HL-60/S4 treated with retinoic acid at 250 ng/mL for 4 days and 3 days (cell line): ENCODE measurements around the gene REXO1.
"Not testable (repeated sequence)": the region's sequence is repeated elsewhere in the genome, so short reads cannot be mapped to it uniquely, and the experiment has no call there.

Experiments used
- in situ Hi-C: fragments of 300-500 bp; cut with MboI; formaldehyde crosslinking; loops from 2 replicates; pipeline ENCODE4 v1.7.0; 2022; ENCODE audit warnings: low sequenced_read_pairs

REXO1 gene

GRCh38 chr19:1848399-1849131, at the start of gene REXO1:
Gene REXO1, minus strand, starts transcription at chr19:1848483. Its CDS starts 125 bp downstream, at chr19:1848358.
- in situ Hi-C loops = no loop called here

- in situ Hi-C loops = no loop called here
Observed at GRCh38 chr19:1896508-1896907, 48.2 kb upstream of the REXO1 start.

- in situ Hi-C loops = no loop called here
Observed at GRCh38 chr19:1893791-1894190, 45.5 kb upstream of the REXO1 start.

- in situ Hi-C loops = no loop called here
Observed at GRCh38 chr19:1889907-1890306, 41.6 kb upstream of the REXO1 start.

GRCh38 chr19:1888385-1888784, 40.1 kb upstream of the REXO1 start:
- in situ Hi-C loops = no loop called here

GRCh38 chr19:1886360-1886759, 38.1 kb upstream of the REXO1 start:
- in situ Hi-C loops = not testable (repeated sequence)

- in situ Hi-C loops = not testable (repeated sequence)
Observed at GRCh38 chr19:1885398-1886119, 37.3 kb upstream of the REXO1 start, which contains the start of gene ABHD17A. Gene ABHD17A, minus strand, starts transcription at chr19:1885496. Its CDS starts 3,930 bp downstream, at chr19:1881566.

- in situ Hi-C loops = no loop called here
Observed at GRCh38 chr19:1884719-1885334, 36.5 kb upstream of the REXO1 start.

- in situ Hi-C loops = no loop called here
Observed at GRCh38 chr19:1884291-1884718, 36.0 kb upstream of the REXO1 start.

- in situ Hi-C loops = no loop called here
Observed at GRCh38 chr19:1883784-1884183, 35.5 kb upstream of the REXO1 start.

- in situ Hi-C loops = no loop called here
Observed at GRCh38 chr19:1882786-1883692, 34.8 kb upstream of the REXO1 start.

- in situ Hi-C loops = no loop called here
Observed at GRCh38 chr19:1882089-1882785, 34.0 kb upstream of the REXO1 start.

- in situ Hi-C loops = not testable (repeated sequence)
Observed at GRCh38 chr19:1881393-1882088, 33.3 kb upstream of the REXO1 start.

GRCh38 chr19:1880611-1881392, 32.5 kb upstream of the REXO1 start:
- in situ Hi-C loops = no loop called here

- in situ Hi-C loops = not testable (repeated sequence)
Observed at GRCh38 chr19:1879982-1880381, 31.7 kb upstream of the REXO1 start.

GRCh38 chr19:1878583-1878982, 30.3 kb upstream of the REXO1 start:
- in situ Hi-C loops = not testable (repeated sequence)

GRCh38 chr19:1877280-1877660, 29.0 kb upstream of the REXO1 start:
- in situ Hi-C loops = not testable (repeated sequence)

- in situ Hi-C loops = not testable (repeated sequence)
Observed at GRCh38 chr19:1876496-1877279, 28.4 kb upstream of the REXO1 start.
